Esophagus mucosa (tissue), 1 donor: ENCODE measurements around the gene KCNH2. TPM values are rescaled to one million over a fixed set of nuclear protein-coding genes. Genes with fewer than 3 reads are reported as not detected.

ENCODE experiments used
- ATAC-seq: fragments of 200-7000 bp; cut with Tn5 transposase; one replicate; pipeline ENCODE4 v1.9.1; 2020
- total RNA-seq: library from RNA; stranded (reverse); gene quantifications from one replicate; pipeline ENCODE4 v1.2.4, GENCODE V29; 2023
- donor health status: DM: yes; HTN: yes; CAD: no.

The KCNH2 gene
- total RNA-seq, 1 donor from 2014 or later = 0.20 TPM

GRCh38 chr7:150994838-150995510 lies 16.9 kb upstream of the KCNH2 start:
- no peak for ATAC-seq

GRCh38 chr7:150994141-150994837 lies 16.2 kb upstream of the KCNH2 start:
- ATAC-seq = peak; percentile 32

- peak; percentile 50 for ATAC-seq
Observed at GRCh38 chr7:150993511-150993910, 15.4 kb upstream of the KCNH2 start.

- ATAC-seq = peak; percentile 44
Observed at GRCh38 chr7:150992833-150993302, 14.7 kb upstream of the KCNH2 start.

- ATAC-seq = no peak
Observed at GRCh38 chr7:150992051-150992640, 14.0 kb upstream of the KCNH2 start.

GRCh38 chr7:150990416-150991186 lies 12.5 kb upstream of the KCNH2 start, which contains the start of gene NOS3:
NOS3 (plus strand) TSS chr7:150991017; CDS start chr7:150993804, 2,787 bp downstream.
- no peak for ATAC-seq

- ATAC-seq = no peak
Observed at GRCh38 chr7:150989456-150989855, 11.3 kb upstream of the KCNH2 start.

- ATAC-seq = peak; percentile 47
Observed at GRCh38 chr7:150988230-150989226, 10.4 kb upstream of the KCNH2 start.

- no peak for ATAC-seq
Observed at GRCh38 chr7:150986556-150986955, 8.4 kb upstream of the KCNH2 start.

GRCh38 chr7:150986099-150986512 lies 8.0 kb upstream of the KCNH2 start:
- peak; percentile 43 for ATAC-seq

- ATAC-seq = no peak
Observed at GRCh38 chr7:150983893-150984368, 5.8 kb upstream of the KCNH2 start.

GRCh38 chr7:150982351-150982750 lies 4.2 kb upstream of the KCNH2 start:
- ATAC-seq = no peak

GRCh38 chr7:150981644-150982043 lies 3.5 kb upstream of the KCNH2 start:
- ATAC-seq = no peak

- ATAC-seq = no peak
Observed at GRCh38 chr7:150980663-150981062, 2.5 kb upstream of the KCNH2 start.

GRCh38 chr7:150979713-150980390 lies 1.7 kb upstream of the KCNH2 start:
- no peak for ATAC-seq

- no peak for ATAC-seq
Observed at GRCh38 chr7:150977382-150978125, 567 bp downstream of the KCNH2 start.

GRCh38 chr7:150976529-150977381 lies 1.4 kb downstream of the KCNH2 start:
- ATAC-seq = no peak

GRCh38 chr7:150975536-150976319 lies 2.4 kb downstream of the KCNH2 start:
- no peak for ATAC-seq
